IPS-NIHi11 (cell line): ENCODE results near the gene C4B.
A peak's percentile ranks its signal among the peaks of the same experiment; 100 is the strongest.
"Not testable (repeated sequence)": the region's sequence is repeated elsewhere in the genome, so short reads cannot be mapped to it uniquely, and the experiment has no call there.

Experiments
- DNase-seq: peaks from one replicate; pipeline ENCODE4 v3.0.0; 2012; ENCODE audit warnings: mixed read lengths, low spot score

The C4B gene

GRCh38 chr6:32037136-32037535, 22.5 kb downstream of the C4B start:
- not testable (repeated sequence) for DNase-seq

- DNase-seq = not testable (repeated sequence)
Observed at GRCh38 chr6:32037598-32038524, 23.3 kb downstream of the C4B start, which contains the start of gene CYP21A2. TSS of gene CYP21A2 (plus strand) at chr6:32038415. CDS start at chr6:32038423, 8 bp downstream.

GRCh38 chr6:32038878-32039277, 24.3 kb downstream of the C4B start:
- not testable (repeated sequence) for DNase-seq

GRCh38 chr6:32039321-32040274, 25.0 kb downstream of the C4B start:
- DNase-seq = not testable (repeated sequence)

GRCh38 chr6:32040299-32041049, 25.9 kb downstream of the C4B start:
- not testable (repeated sequence) for DNase-seq

- DNase-seq = not testable (repeated sequence)
Observed at GRCh38 chr6:32041050-32041321, 26.4 kb downstream of the C4B start.

GRCh38 chr6:32041385-32041784, 26.8 kb downstream of the C4B start:
- not testable (repeated sequence) for DNase-seq

GRCh38 chr6:32042276-32042675, 27.7 kb downstream of the C4B start:
- not testable (repeated sequence) for DNase-seq

- DNase-seq = not testable (repeated sequence)
Observed at GRCh38 chr6:32043589-32044380, 29.2 kb downstream of the C4B start.

GRCh38 chr6:32044916-32045315, 30.3 kb downstream of the C4B start:
- DNase-seq = not testable (repeated sequence)

GRCh38 chr6:32045811-32046449, 31.3 kb downstream of the C4B start:
- DNase-seq = no peak

- peak; percentile 46 for DNase-seq
Observed at GRCh38 chr6:32046450-32047083, 32.0 kb downstream of the C4B start.

- DNase-seq = no peak
Observed at GRCh38 chr6:32047084-32047478, 32.5 kb downstream of the C4B start.

- no peak for DNase-seq
Observed at GRCh38 chr6:32047539-32047854, 32.9 kb downstream of the C4B start.

GRCh38 chr6:32047855-32048766, 33.5 kb downstream of the C4B start:
- DNase-seq = peak; percentile 92

- DNase-seq = not testable (repeated sequence)
Observed at GRCh38 chr6:32049149-32049548, 34.6 kb downstream of the C4B start.

- not testable (repeated sequence) for DNase-seq
Observed at GRCh38 chr6:32049736-32050135, 35.1 kb downstream of the C4B start.

- no peak for DNase-seq
Observed at GRCh38 chr6:32050562-32050961, 36.0 kb downstream of the C4B start.

- not testable (repeated sequence) for DNase-seq
Observed at GRCh38 chr6:32052626-32053025, 38.0 kb downstream of the C4B start.
